ENCODE data around the gene LOXHD1.

GRCh38 chr18:46452820-46453219 is 204.2 kb downstream of the LOXHD1 start:
- TF ChIP-seq GATA3 (IDR thresholded peaks at IDR 0.05; ENCODE audit: low read depth, low read length) (no peak), GATA2 (IDR thresholded peaks at IDR 0.05; ENCODE audit: low read depth, low read length) (no peak)

All from SH-SY5Y (cell line).